ENCODE results near the gene SPNS2.

SPNS2 gene

DNA sequence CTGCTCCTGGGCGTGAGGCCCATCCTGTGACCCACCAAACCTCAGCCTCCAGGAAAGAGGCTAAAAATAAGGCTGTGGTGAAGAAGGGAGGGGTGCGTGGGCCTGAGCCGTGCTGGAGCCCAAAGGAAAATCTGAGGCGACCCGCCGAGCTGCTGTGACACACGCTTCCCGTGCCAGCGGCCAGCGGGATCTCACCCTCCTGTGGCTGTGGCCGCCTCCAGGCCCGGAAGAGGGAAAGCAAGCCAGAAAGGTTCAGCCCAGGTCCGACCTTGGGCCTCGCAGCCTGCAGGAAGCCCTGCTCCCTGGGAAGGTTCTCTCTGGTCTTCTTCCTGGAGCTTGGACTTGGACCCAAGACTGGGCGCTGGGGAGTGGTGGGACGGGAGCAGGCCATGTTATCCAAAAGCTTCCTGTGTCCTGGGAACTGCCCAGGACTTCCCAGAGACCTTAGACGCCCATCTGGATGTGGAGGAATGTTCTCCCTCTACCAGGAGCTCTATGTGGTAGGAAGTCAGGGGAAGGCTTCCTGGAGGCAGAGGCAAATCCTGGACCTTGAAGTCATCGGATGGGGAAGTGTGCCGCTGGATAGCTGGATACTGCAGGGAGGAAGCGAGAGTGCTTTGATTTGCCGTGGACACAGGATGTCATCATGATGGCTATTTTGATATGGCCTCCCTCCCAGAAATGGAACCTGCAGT is 11.4 kb downstream of the SPNS2 start:
- no peak for TF ChIP-seq CTCF (IDR thresholded peaks at IDR 0.05)
- no peak for DNase-seq
- Mint-ChIP-seq H3K36me3 (ENCODE audit: low read depth) (no peaks in the 10 kb centered on the region), H3K4me3 (no peak overlapping the region), H3K27me3 (ENCODE audit: low read depth, poor library complexity) (peaks cover 27% of the 10 kb centered on the region), H3K27ac (no peak overlapping the region), H3K9me3 (no peaks in the 10 kb centered on the region), H3K4me1 (peaks cover 38% of the 10 kb centered on the region)

- no peak overlapping the region for H3K27ac Mint-ChIP-seq
- H3K4me3 Mint-ChIP-seq: no peak overlapping the region
- no peaks in the 10 kb centered on the region for H3K36me3 Mint-ChIP-seq (ENCODE audit: low read depth)
- peaks cover 38% of the 10 kb centered on the region for H3K4me1 Mint-ChIP-seq
- H3K27me3 Mint-ChIP-seq (ENCODE audit: low read depth, poor library complexity): peaks cover 24% of the 10 kb centered on the region
- no peak for TF ChIP-seq CTCF (IDR thresholded peaks at IDR 0.05)
- H3K9me3 Mint-ChIP-seq: no peaks in the 10 kb centered on the region
- no peak for DNase-seq
These were observed 11.9 kb downstream of the SPNS2 start for GRCh38 chr17:4510618-4510941.

DNA sequence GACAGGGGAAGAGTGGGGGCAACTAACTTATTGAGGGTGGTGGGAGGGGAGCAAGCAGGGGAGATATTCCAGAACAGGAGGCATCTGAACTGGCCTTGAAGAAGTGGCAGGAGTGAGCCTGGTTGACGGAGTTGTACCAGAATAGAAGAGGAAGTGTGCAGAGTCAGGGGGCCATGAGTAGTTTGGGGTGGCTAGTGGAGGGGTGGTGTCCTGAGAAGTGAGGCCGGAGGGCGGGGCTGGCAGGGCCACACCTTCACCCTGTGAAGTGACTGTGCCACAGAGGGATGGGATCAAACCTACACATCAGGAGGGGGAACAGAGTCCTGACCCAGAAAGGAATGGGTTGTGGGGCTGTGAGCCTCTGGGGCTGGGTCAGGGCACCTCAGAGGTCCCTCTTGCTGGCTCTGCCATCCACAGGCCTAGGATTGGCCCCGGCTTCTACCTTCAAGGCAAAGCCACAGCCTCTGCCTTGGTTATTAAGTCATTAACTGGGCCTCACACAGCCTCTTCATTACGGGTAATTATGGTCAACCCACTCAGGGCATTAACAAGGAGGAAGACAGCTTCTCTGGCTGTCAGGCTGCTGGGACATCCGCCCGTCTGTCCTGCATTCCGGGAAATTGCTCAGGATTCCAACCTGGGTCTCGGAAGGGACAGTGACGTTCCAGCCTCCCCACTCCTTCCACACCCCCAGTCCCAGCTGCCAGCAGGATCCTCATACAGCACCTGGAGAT is 12.7 kb downstream of the SPNS2 start:
- DNase-seq: no peak
- peaks cover 40% of the 10 kb centered on the region for H3K4me1 Mint-ChIP-seq
- no peaks in the 10 kb centered on the region for H3K9me3 Mint-ChIP-seq
- TF ChIP-seq CTCF (IDR thresholded peaks at IDR 0.05): no peak
- peaks cover 20% of the 10 kb centered on the region for H3K27me3 Mint-ChIP-seq (ENCODE audit: low read depth, poor library complexity)
- no peak overlapping the region for H3K4me3 Mint-ChIP-seq
- H3K27ac Mint-ChIP-seq: peak overlapping the region; percentile 29
- H3K36me3 Mint-ChIP-seq (ENCODE audit: low read depth): no peaks in the 10 kb centered on the region

DNA sequence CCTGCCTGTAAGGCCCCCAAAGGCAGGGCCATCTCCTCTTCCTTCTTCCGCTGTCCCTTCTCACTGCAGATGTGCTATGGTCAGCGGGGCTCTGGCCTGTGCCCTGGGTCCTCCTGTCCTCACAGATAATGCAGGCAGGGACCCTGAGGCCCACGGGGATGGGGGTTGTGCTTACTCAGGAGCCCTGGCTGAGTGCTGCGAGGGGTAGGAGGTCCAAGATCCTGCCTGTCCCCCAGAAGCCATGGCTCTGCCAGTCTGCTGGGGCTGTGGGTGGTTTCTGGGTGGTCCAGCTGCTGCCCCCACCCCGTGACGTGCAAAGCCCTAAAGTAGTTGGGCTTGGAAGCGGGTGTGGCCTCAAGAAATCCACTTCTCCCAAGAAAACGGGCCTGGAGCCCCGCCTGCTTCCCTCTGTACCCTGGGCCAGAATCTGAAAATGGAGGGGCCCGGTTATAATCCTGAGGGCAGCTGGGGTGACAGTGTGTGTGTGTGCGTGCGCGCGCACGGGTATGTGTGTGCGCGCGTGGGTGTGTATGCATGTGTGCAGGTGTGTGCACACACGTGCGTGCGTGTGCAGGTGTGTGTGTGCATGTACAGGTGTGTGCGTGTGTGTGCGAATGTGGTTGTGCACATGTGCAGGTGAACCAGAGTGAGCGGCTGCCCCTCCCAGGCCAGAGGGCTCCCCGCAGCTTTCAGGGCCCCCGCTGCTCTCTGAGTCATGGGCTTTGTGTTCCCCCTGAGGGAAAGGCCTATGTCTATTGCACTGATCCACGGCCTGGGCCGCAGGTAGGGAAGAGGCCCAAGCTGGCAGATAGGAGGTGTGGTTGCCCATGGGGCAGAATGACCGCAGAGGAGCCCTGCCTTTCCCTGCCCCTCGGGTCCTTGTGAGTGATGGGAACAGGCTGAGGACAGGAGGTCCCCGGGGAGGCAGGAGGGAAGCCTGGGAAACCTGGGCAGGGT is 13.8 kb downstream of the SPNS2 start:
- Mint-ChIP-seq H3K4me1 (peaks cover 44% of the 10 kb centered on the region), H3K4me3 (no peak overlapping the region), H3K27ac (no peak overlapping the region), H3K36me3 (ENCODE audit: low read depth) (no peaks in the 10 kb centered on the region), H3K27me3 (ENCODE audit: low read depth, poor library complexity) (peaks cover 20% of the 10 kb centered on the region), H3K9me3 (no peaks in the 10 kb centered on the region)
- TF ChIP-seq CTCF (IDR thresholded peaks at IDR 0.05): no peak
- no peak for DNase-seq

GRCh38 chr17:4513113-4514032 is 14.7 kb downstream of the SPNS2 start:
- Mint-ChIP-seq H3K27ac (peak overlapping the region; percentile 36), H3K36me3 (ENCODE audit: low read depth) (no peaks in the 10 kb centered on the region), H3K4me3 (no peak overlapping the region)

More at GRCh38 chr17:4513113-4514032, 14.7 kb downstream of the SPNS2 start:
- H3K27me3 Mint-ChIP-seq (ENCODE audit: low read depth, poor library complexity): peaks cover 21% of the 10 kb centered on the region
- DNase-seq: no peak
- H3K9me3 Mint-ChIP-seq: no peaks in the 10 kb centered on the region
- TF ChIP-seq CTCF (IDR thresholded peaks at IDR 0.05): no peak
- H3K4me1 Mint-ChIP-seq: peaks cover 47% of the 10 kb centered on the region
